CD4-positive, alpha-beta T cell treated with Interleukin-4 for 1 hour (primary cell): ENCODE results near the gene RAB17.

ENCODE experiments used
- DNase-seq, 2 donors: peaks; one replicate each; pipeline ENCODE4 v3.0.0-alpha.2; 2020 to 2022

The RAB17 gene

GRCh38 chr2:237575869-237576862 is 14.4 kb downstream of the RAB17 start:
- no peak for DNase-seq

GRCh38 chr2:237574894-237575868 is 15.4 kb downstream of the RAB17 start:
- DNase-seq: no peak

GRCh38 chr2:237574467-237574866 is 16.1 kb downstream of the RAB17 start:
- DNase-seq: no peak

GRCh38 chr2:237573721-237574415 is 16.7 kb downstream of the RAB17 start:
- no peak for DNase-seq

GRCh38 chr2:237572742-237573101 is 17.8 kb downstream of the RAB17 start:
- DNase-seq: no peak

- DNase-seq: peak; percentile 78 to 84
Measured at GRCh38 chr2:237572021-237572741, 18.4 kb downstream of the RAB17 start.

- no peak for DNase-seq
Measured at GRCh38 chr2:237571551-237571950, 19.0 kb downstream of the RAB17 start.

- DNase-seq: no peak
Measured at GRCh38 chr2:237570776-237571335, 19.7 kb downstream of the RAB17 start.

- no peak for DNase-seq
Measured at GRCh38 chr2:237569896-237570295, 20.6 kb downstream of the RAB17 start.

- DNase-seq: no peak
Measured at GRCh38 chr2:237569041-237569440, 21.5 kb downstream of the RAB17 start.

GRCh38 chr2:237568121-237568660 is 22.3 kb downstream of the RAB17 start:
- DNase-seq: no peak

- no peak for DNase-seq
Measured at GRCh38 chr2:237567276-237568029, 23.1 kb downstream of the RAB17 start.

- DNase-seq: no peak
Measured at GRCh38 chr2:237566401-237567235, 23.9 kb downstream of the RAB17 start, which contains the start of gene PRLH. Gene PRLH (plus strand): TSS chr2:237566574. CDS start chr2:237566574, 0 bp downstream.

- no peak for DNase-seq
Measured at GRCh38 chr2:237565974-237566373, 24.6 kb downstream of the RAB17 start.

GRCh38 chr2:237564526-237565131 is 25.9 kb downstream of the RAB17 start:
- DNase-seq: no peak

GRCh38 chr2:237563816-237564215 is 26.7 kb downstream of the RAB17 start:
- no peak for DNase-seq

- DNase-seq: no peak
Measured at GRCh38 chr2:237561221-237561620, 29.3 kb downstream of the RAB17 start.

- DNase-seq: no peak
Measured at GRCh38 chr2:237558961-237559641, 31.4 kb downstream of the RAB17 start.

- no peak for DNase-seq
Measured at GRCh38 chr2:237557633-237558015, 32.9 kb downstream of the RAB17 start.
